ENCODE measurements around the gene ZGPAT. TPM values are rescaled to one million over a fixed set of nuclear protein-coding genes. Genes with fewer than 3 reads are reported as not detected.

ZGPAT gene
- total and polyA plus RNA-seq, 2 of the 4 experiments (the other 2 are of a cell fraction) = 13.4 to 20.2 TPM

DNA sequence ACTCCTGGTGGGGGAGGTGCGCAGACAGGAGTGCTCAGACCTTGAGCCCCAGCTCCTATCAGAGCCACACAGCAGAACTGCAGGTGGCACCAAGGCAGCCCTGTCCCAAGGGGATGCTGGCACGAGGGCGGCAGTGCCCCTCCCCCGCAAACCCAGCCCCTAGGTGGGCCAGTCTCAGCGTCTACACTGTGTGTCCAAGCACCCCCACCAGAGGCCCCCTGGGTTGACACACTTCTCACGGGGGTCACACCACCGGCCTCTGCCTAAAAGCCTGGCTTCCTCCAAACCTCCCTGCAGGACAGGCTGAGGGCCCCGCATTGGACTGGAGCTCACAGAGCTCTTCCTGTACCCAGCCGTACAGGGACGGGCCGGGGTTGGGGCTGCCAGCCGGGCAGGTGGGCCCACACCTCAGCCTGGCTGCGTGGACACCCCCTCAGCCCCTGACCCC is 39.8 kb downstream of the ZGPAT start:
- Histone ChIP-seq H3K23ac (ENCODE audit: low read depth, low read length) (no peak overlapping the region), H2BK20ac (ENCODE audit: low read depth, low read length) (no peak overlapping the region), H3K9ac (ENCODE audit: low read depth, low read length) (no peak overlapping the region), H2BK15ac (ENCODE audit: low read depth, low read length) (no peak overlapping the region), H3K27me3 (ENCODE audit: control insufficient read depth, insufficient read depth, low read length) (no peaks in the 10 kb centered on the region), H2AK9ac (replicated peaks; ENCODE audit: low read depth, low read length, poor library complexity) (no peak overlapping the region), H3K14ac (replicated peaks; ENCODE audit: low read depth, low read length) (no peak overlapping the region), H2AFZ (replicated peaks; ENCODE audit: low read length, poor library complexity) (no peak overlapping the region), H4K8ac (ENCODE audit: low read depth in 2 of 2, low read length in 2 of 2) (no peak overlapping the region), H3K27ac (ENCODE audit: insufficient read depth, low read length) (no peak overlapping the region), H3K56ac (ENCODE audit: extremely low read depth, insufficient read depth, low read length) (no peak overlapping the region), H4K91ac (ENCODE audit: insufficient read depth, low read depth, low read length) (no peak overlapping the region), H2BK120ac (ENCODE audit: low read depth, low read length) (no peak overlapping the region), H3K4me2 (ENCODE audit: low read depth, low read length) (no peak overlapping the region), H3K4me3 (ENCODE audit: insufficient read depth, low read depth, low read length) (no peak overlapping the region), H3K9me1 (ENCODE audit: insufficient read depth, low read length) (no peaks in the 10 kb centered on the region), H2AK5ac (ENCODE audit: low read depth, low read length) (no peak overlapping the region), H3K18ac (ENCODE audit: low read depth, low read length) (no peak overlapping the region), H2BK5ac (ENCODE audit: low read depth, low read length, poor library complexity, severe bottlenecking) (no peak overlapping the region), H3K9me3 (ENCODE audit: control insufficient read depth, insufficient read depth, low read length) (no peaks in the 10 kb centered on the region), H4K5ac (ENCODE audit: low read depth, low read length) (no peak overlapping the region), H3K36me3 (ENCODE audit: control insufficient read depth, insufficient read depth, low read length) (peaks cover 17% of the 10 kb centered on the region; the same call in 1 of the 2 replicates), H4K20me1 (ENCODE audit: insufficient read depth, low read length) (no peaks in the 10 kb centered on the region; the same call in 1 of the 2 replicates), H3K79me1 (ENCODE audit: low read depth in 1 of 2, low read length in 2 of 2) (no peaks in the 10 kb centered on the region; a peak in 1 of 4 replicates), H3K4me1 (ENCODE audit: control insufficient read depth, insufficient read depth, low read length) (no peaks in the 10 kb centered on the region), H3K4ac (ENCODE audit: low read depth, low read length) (no peak overlapping the region)
- in situ Hi-C loops (cut with MboI; ENCODE audit: low sequenced_read_pairs) = no loop called here
- BruUV-seq (replicated peaks) = no TSS peak
- CTCF ChIA-PET = no interaction called here
- intact Hi-C loops (cut with micrococcal nuclease) = no loop called here
- POLR2A ChIA-PET (ENCODE audit: unreplicated experiment) = no interaction called here
- no peak for DNase-seq
- WGBS, 2 experiments (ENCODE audit: extremely low coverage in 2 of 2, insufficient read length in 1 of 2) = 83% methylated on average over 6 of the region's 13 CpGs; no CpG with 5 or more reads in 1 of the 2 experiments
- TF ChIP-seq RAD21 (IDR thresholded peaks at IDR 0.05; ENCODE audit: low read length) = no peak
- dilution Hi-C loops (cut with HindIII; ENCODE audit: low sequenced_read_pairs, unreplicated experiment) = no loop called here
- ATAC-seq (ENCODE audit: low read depth) = no peak

Measured in IMR-90 (cell line).